Suprapubic skin (tissue), 4 donors: ENCODE data around the gene CEP295NL.

ENCODE experiments used
- POLR2A ChIP-seq, 2 donors: fragments of 450-650 bp; IDR thresholded peaks; one replicate each; pipeline ENCODE4 v1.6.1; 2017; ENCODE audit warnings: antibody characterized with exemption in 2 of 2, mild to moderate bottlenecking in 2 of 2, moderate library complexity in 2 of 2
- POLR2AphosphoS5 ChIP-seq, 3 donors: sonication (generic); formaldehyde crosslinking; IDR thresholded peaks; one replicate each; pipeline ENCODE4 v1.6.1; 2017; ENCODE audit warnings: antibody characterized with exemption in 3 of 3
- TF ChIP-seq, protein P1 (sequence below), 2 donors: fragments of 200-600 bp in 1 of 2; fragments of 450-650 bp in 1 of 2; sonication (generic) in 1 of 2; IDR thresholded peaks; one replicate each; pipeline ENCODE4 v1.5.1; 2016 to 2019; ENCODE audit warnings: antibody characterized with exemption in 2 of 2, mild to moderate bottlenecking in 1 of 2, moderate library complexity in 1 of 2

DNA sequence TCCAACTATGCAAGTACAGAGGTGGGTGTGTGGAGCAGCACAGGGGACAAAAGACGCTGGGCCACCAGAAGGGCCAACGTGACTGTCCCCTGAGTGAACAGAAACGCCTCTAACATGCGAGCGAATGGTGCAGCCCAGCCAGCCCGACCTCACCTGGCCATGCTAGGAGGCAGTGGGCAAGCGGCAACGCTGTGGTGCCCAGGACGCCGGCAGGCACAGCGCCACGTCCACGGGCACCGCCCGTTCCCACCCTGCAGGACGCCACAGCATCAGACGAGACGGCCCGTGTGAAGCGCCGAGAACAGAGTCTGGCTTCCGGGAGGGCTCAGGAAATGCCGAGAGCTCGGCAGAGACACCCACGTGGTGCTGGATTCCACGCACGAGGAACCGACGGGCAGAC is 2.2 kb downstream of the CEP295NL start:
- TF ChIP-seq, protein P1, sequence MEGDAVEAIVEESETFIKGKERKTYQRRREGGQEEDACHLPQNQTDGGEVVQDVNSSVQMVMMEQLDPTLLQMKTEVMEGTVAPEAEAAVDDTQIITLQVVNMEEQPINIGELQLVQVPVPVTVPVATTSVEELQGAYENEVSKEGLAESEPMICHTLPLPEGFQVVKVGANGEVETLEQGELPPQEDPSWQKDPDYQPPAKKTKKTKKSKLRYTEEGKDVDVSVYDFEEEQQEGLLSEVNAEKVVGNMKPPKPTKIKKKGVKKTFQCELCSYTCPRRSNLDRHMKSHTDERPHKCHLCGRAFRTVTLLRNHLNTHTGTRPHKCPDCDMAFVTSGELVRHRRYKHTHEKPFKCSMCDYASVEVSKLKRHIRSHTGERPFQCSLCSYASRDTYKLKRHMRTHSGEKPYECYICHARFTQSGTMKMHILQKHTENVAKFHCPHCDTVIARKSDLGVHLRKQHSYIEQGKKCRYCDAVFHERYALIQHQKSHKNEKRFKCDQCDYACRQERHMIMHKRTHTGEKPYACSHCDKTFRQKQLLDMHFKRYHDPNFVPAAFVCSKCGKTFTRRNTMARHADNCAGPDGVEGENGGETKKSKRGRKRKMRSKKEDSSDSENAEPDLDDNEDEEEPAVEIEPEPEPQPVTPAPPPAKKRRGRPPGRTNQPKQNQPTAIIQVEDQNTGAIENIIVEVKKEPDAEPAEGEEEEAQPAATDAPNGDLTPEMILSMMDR (IDR thresholded peaks at IDR 0.05) = no peak
- TF ChIP-seq POLR2A (IDR thresholded peaks at IDR 0.05) (no peak), POLR2AphosphoS5 (IDR thresholded peaks at IDR 0.05) (no peak)
